H9 (cell line): ENCODE results near the gene RRAD. TPM values are rescaled to one million over a fixed set of nuclear protein-coding genes. Genes with fewer than 3 reads are reported as not detected.

Source experiments
- DNase-seq: peaks from one replicate; pipeline ENCODE4 v3.0.0-alpha.2; 2017
- H2AFZ ChIP-seq: one replicate; pipeline ENCODE4 v1.6.1; 2013; ENCODE audit warnings: mild to moderate bottlenecking, low read length, control low read depth, moderate library complexity
- H2AK5ac ChIP-seq: 2 replicates; pipeline ENCODE4 v1.6.1; 2013; ENCODE audit warnings: low read length, control low read depth, mixed read lengths; ENCODE audit not compliant: insufficient read length
- H2BK120ac ChIP-seq: one replicate; pipeline ENCODE4 v1.6.1; 2013; ENCODE audit warnings: low read depth, mild to moderate bottlenecking, low read length, control low read depth, inconsistent platforms; ENCODE audit not compliant: poor library complexity, severe bottlenecking
- H2BK12ac ChIP-seq: 2 replicates; pipeline ENCODE4 v1.6.1; 2013; ENCODE audit warnings: low read length, control low read depth, mixed read lengths, low read depth; ENCODE audit not compliant: insufficient read length
- H2BK15ac ChIP-seq: 2 replicates; pipeline ENCODE4 v1.6.1; 2013; ENCODE audit warnings: low read depth, low read length, control low read depth
- H2BK20ac ChIP-seq: one replicate; pipeline ENCODE4 v1.6.1; 2013; ENCODE audit warnings: low read depth, mild to moderate bottlenecking, low read length, control low read depth, inconsistent platforms; ENCODE audit not compliant: poor library complexity, severe bottlenecking
- H2BK5ac ChIP-seq: 2 replicates; pipeline ENCODE4 v1.6.1; 2013; ENCODE audit warnings: low read length, control low read depth, mixed read lengths; ENCODE audit not compliant: insufficient read length
- H3K14ac ChIP-seq: 2 replicates; pipeline ENCODE4 v1.6.1; 2013; ENCODE audit warnings: low read length, control low read depth; ENCODE audit not compliant: insufficient read depth
- H3K18ac ChIP-seq: 2 replicates; pipeline ENCODE4 v1.6.1; 2013; ENCODE audit warnings: low read depth, mild to moderate bottlenecking, mixed read lengths, low read length, control low read depth; ENCODE audit not compliant: insufficient read length
- H3K23ac ChIP-seq: 2 replicates; pipeline ENCODE4 v1.6.1; 2013; ENCODE audit warnings: low read length, control low read depth, mixed read lengths, low read depth; ENCODE audit not compliant: insufficient read length
- H3K23me2 ChIP-seq: 2 replicates; pipeline ENCODE4 v1.6.1; 2013; ENCODE audit warnings: low read depth, mild to moderate bottlenecking, mixed read lengths, low read length, control low read depth; ENCODE audit not compliant: insufficient read length, poor library complexity, severe bottlenecking
- H3K27ac ChIP-seq: 2 replicates; pipeline ENCODE4 v1.5.1; 2013; ENCODE audit warnings: low read length, control low read depth, mixed read lengths, low read depth; ENCODE audit not compliant: insufficient read length
- H3K27me3 ChIP-seq: 2 replicates; pipeline ENCODE4 v1.6.1; 2013; ENCODE audit warnings: low read length, control low read depth, inconsistent platforms; ENCODE audit not compliant: insufficient read depth
- H3K4ac ChIP-seq: 2 replicates; pipeline ENCODE4 v1.6.1; 2013; ENCODE audit warnings: low read depth, mild to moderate bottlenecking, control low read depth, inconsistent platforms, low read length, moderate library complexity
- H3K4me1 ChIP-seq: 2 replicates; pipeline ENCODE4 v1.6.1; 2013; ENCODE audit warnings: low read length, control low read depth, inconsistent platforms; ENCODE audit not compliant: insufficient read depth
- H3K4me2 ChIP-seq: 2 replicates; pipeline ENCODE4 v1.6.1; 2013; ENCODE audit warnings: low read length, control low read depth, mixed read lengths; ENCODE audit not compliant: insufficient read length, insufficient read depth
- H3K56ac ChIP-seq: 2 replicates; pipeline ENCODE4 v1.6.1; 2013; ENCODE audit warnings: low read depth, mild to moderate bottlenecking, mixed read lengths, low read length, control low read depth; ENCODE audit not compliant: insufficient read length
- H3K79me1 ChIP-seq: 2 replicates; pipeline ENCODE4 v1.6.1; 2013; ENCODE audit warnings: low read depth, mild to moderate bottlenecking, moderate library complexity, low read length, control low read depth, inconsistent platforms; ENCODE audit not compliant: insufficient read depth, poor library complexity, severe bottlenecking
- H3K79me2 ChIP-seq: 2 replicates; pipeline ENCODE4 v1.6.1; 2013; ENCODE audit warnings: low read length, control low read depth, inconsistent platforms; ENCODE audit not compliant: insufficient read depth
- H3K9ac ChIP-seq: 2 replicates; pipeline ENCODE4 v1.6.1; 2013; ENCODE audit warnings: low read length, control low read depth, mixed read lengths; ENCODE audit not compliant: insufficient read length; ENCODE audit errors: extremely low read depth
- H3K9me3 ChIP-seq: one replicate; pipeline ENCODE4 v1.6.1; 2013; ENCODE audit warnings: low read depth, low read length, inconsistent platforms; ENCODE audit not compliant: control insufficient read depth
- H3T11ph ChIP-seq: one replicate; pipeline ENCODE4 v1.6.1; 2013; ENCODE audit warnings: mild to moderate bottlenecking, low read length, control low read depth, inconsistent platforms
- H4K20me1 ChIP-seq: one replicate; pipeline ENCODE4 v1.6.1; 2013; ENCODE audit not compliant: control insufficient read depth, insufficient read length, insufficient read depth
- H4K5ac ChIP-seq: 2 replicates; pipeline ENCODE4 v1.6.1; 2013; ENCODE audit warnings: low read depth, mild to moderate bottlenecking, mixed read lengths, low read length, control low read depth; ENCODE audit not compliant: insufficient read length
- H4K8ac ChIP-seq: replicated peaks from 2 replicates; pipeline ENCODE4 v1.6.1; 2013; ENCODE audit warnings: low read length, control low read depth, mixed read lengths, low read depth; ENCODE audit not compliant: insufficient read length
- H4K91ac ChIP-seq: 2 replicates; pipeline ENCODE4 v1.6.1; 2013; ENCODE audit warnings: low read depth, mild to moderate bottlenecking, moderate library complexity, mixed read lengths, low read length, control low read depth; ENCODE audit not compliant: insufficient read length
- H3K27ac Mint-ChIP-seq, 3 experiments: 2 replicates in 2 of 3; 3 replicates in 1 of 3; pipeline ENCODE4 v1.8.0; 2020 to 2021; ENCODE audit warnings: mixed read lengths in 3 of 3, mild to moderate bottlenecking in 1 of 3, moderate library complexity in 1 of 3
- H3K27me3 Mint-ChIP-seq: 2 replicates; pipeline ENCODE4 v1.8.0; 2021; ENCODE audit warnings: low read depth, mild to moderate bottlenecking, moderate library complexity, mixed read lengths
- H3K36me3 Mint-ChIP-seq, 3 experiments: 2 replicates in 2 of 3; 3 replicates in 1 of 3; pipeline ENCODE4 v1.8.0; 2020 to 2021; ENCODE audit warnings: low read depth in 3 of 3, mixed read lengths in 3 of 3; ENCODE audit not compliant: insufficient read depth in 1 of 3
- H3K4me1 Mint-ChIP-seq, 2 experiments: 2 replicates each; pipeline ENCODE4 v1.8.0; 2020; ENCODE audit warnings: mixed read lengths in 2 of 2
- H3K4me3 Mint-ChIP-seq, 2 experiments: 2 replicates in 1 of 2; 3 replicates in 1 of 2; pipeline ENCODE4 v1.8.0; 2020 to 2021; ENCODE audit warnings: mild to moderate bottlenecking in 2 of 2, mixed read lengths in 2 of 2, moderate library complexity in 1 of 2
- H3K9me3 Mint-ChIP-seq, 2 experiments: 2 replicates in 1 of 2; 3 replicates in 1 of 2; pipeline ENCODE4 v1.8.0; 2020; ENCODE audit warnings: mild to moderate bottlenecking in 2 of 2, mixed read lengths in 2 of 2, moderate library complexity in 1 of 2
- WGBS: extraction: QIAGEN DNeasy Blood & Tissue Kit; methylation state at CpG from one replicate; pipeline ENCODE4 v1.1.7; 2013; ENCODE audit warnings: missing lambda C conversion rate, low lambda C conversion rate, mixed read lengths; ENCODE audit not compliant: insufficient read length; ENCODE audit errors: extremely low coverage; 5-methylcytosine and 5-hydroxymethylcytosine counted together
- total RNA-seq: library from RNA; stranded (reverse); gene quantifications from 2 replicates; pipeline ENCODE4 v1.2.1, GENCODE V29; 2021
- TF ChIP-seq, protein P1 (sequence below): fragments of 200-600 bp; sonication (generic); conservative IDR thresholded peaks from 3 replicates; pipeline ENCODE4 v1.8.0; 2021; ENCODE audit warnings: antibody characterized with exemption, mild to moderate bottlenecking

The RRAD gene
- total RNA-seq, 1 experiment from 2014 or later: 0.72 TPM

DNA sequence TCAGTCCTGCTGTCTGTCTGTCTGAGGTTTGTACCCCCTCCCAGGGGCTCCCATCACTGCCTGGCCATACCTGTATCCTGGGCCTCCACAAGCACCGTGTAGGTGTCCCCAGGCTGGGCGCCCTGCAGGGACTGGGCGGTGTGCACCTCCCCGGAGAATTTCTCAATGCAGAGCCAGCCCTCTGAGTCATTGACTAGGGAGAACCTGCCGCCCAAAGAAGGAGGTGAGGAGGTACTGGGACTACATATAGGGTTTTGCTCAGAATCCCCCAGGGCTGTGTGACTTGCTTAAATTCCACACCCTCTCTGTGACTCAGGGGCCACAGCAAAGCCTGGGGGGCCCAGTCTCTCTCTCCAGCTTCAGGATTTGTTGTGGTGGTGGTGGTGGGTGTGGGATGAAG is 14.2 kb downstream of the RRAD start:
- no peak overlapping the region for H4K91ac ChIP-seq
- no peak overlapping the region for H2BK12ac ChIP-seq
- no peaks in the 10 kb centered on the region for H3K79me1 ChIP-seq
- H2AK5ac ChIP-seq: no peak overlapping the region
- H3K79me2 ChIP-seq: no peaks in the 10 kb centered on the region
- no peak overlapping the region for H3K18ac ChIP-seq
- H2AFZ ChIP-seq: no peak overlapping the region
- H2BK5ac ChIP-seq: no peak overlapping the region
- TF ChIP-seq, protein P1, sequence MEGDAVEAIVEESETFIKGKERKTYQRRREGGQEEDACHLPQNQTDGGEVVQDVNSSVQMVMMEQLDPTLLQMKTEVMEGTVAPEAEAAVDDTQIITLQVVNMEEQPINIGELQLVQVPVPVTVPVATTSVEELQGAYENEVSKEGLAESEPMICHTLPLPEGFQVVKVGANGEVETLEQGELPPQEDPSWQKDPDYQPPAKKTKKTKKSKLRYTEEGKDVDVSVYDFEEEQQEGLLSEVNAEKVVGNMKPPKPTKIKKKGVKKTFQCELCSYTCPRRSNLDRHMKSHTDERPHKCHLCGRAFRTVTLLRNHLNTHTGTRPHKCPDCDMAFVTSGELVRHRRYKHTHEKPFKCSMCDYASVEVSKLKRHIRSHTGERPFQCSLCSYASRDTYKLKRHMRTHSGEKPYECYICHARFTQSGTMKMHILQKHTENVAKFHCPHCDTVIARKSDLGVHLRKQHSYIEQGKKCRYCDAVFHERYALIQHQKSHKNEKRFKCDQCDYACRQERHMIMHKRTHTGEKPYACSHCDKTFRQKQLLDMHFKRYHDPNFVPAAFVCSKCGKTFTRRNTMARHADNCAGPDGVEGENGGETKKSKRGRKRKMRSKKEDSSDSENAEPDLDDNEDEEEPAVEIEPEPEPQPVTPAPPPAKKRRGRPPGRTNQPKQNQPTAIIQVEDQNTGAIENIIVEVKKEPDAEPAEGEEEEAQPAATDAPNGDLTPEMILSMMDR: no peak
- peaks cover 0 to 7% of the 10 kb centered on the region in 2 experiments; a peak in 2 of 4 replicates for H3K4me1 Mint-ChIP-seq
- no peak for DNase-seq
- H3K27me3 Mint-ChIP-seq: peaks cover 38% of the 10 kb centered on the region
- no peaks in the 10 kb centered on the region for H3K23me2 ChIP-seq
- H3K4me2 ChIP-seq: no peak overlapping the region
- WGBS: no CpG with 5 or more reads among the region's 5 CpGs
- no peak overlapping the region for H3K4ac ChIP-seq
- H3K9me3 Mint-ChIP-seq: no peaks in the 10 kb centered on the region
- no peaks in the 10 kb centered on the region for H3K27me3 ChIP-seq
- no peak overlapping the region for H3K9ac ChIP-seq
- no peaks in the 10 kb centered on the region for H3K9me3 ChIP-seq
- no peak overlapping the region for H4K5ac ChIP-seq
- H3K4me1 ChIP-seq: no peaks in the 10 kb centered on the region
- no peaks in the 10 kb centered on the region for H3K36me3 Mint-ChIP-seq
- no peak overlapping the region for H2BK120ac ChIP-seq
- no peak overlapping the region for H2BK20ac ChIP-seq
- no peak overlapping the region for H2BK15ac ChIP-seq
- no peak overlapping the region for H3K27ac ChIP-seq
- H3K14ac ChIP-seq: no peak overlapping the region
- peak overlapping the region in 1 of 2 experiments; percentile 12; a peak in 1 of 5 replicates for H3K4me3 Mint-ChIP-seq
- no peaks in the 10 kb centered on the region for H4K20me1 ChIP-seq
- H4K8ac ChIP-seq: no peak overlapping the region
- H3T11ph ChIP-seq: no peak overlapping the region
- H3K27ac Mint-ChIP-seq: no peak overlapping the region
- no peak overlapping the region for H3K56ac ChIP-seq
- no peak overlapping the region for H3K23ac ChIP-seq
